Astrocyte (in vitro differentiated cells and primary cell): ENCODE data around the gene PELI2. TPM values are rescaled to one million over a fixed set of nuclear protein-coding genes. Genes with fewer than 3 reads are reported as not detected.

Experiments used
- DNase-seq: peaks from one replicate; pipeline ENCODE4 v3.0.0-alpha.2; 2010; ENCODE audit warnings: low read depth
- FAIRE-seq: peaks from 2 replicates; lab custom pipeline; 2011; peaks lifted over from hg19 to GRCh38; lab: Jason Lieb, UNC
- H2AFZ ChIP-seq: 2 replicates; pipeline ENCODE4 v1.6.0; 2012; ENCODE audit warnings: low read depth, low read length, inconsistent platforms
- H3K27ac ChIP-seq: 2 replicates; pipeline ENCODE4 v1.5.1; 2011; ENCODE audit warnings: low read depth, low read length, inconsistent platforms
- H3K27me3 ChIP-seq: 2 replicates; pipeline ENCODE4 v1.6.0; 2011; ENCODE audit warnings: low read length, inconsistent platforms; ENCODE audit not compliant: insufficient read depth
- H3K36me3 ChIP-seq: 2 replicates; pipeline ENCODE4 v1.5.1; 2011; ENCODE audit warnings: low read length, inconsistent platforms; ENCODE audit not compliant: insufficient read depth
- H3K4me1 ChIP-seq: 2 replicates; pipeline ENCODE4 v1.5.1; 2011; ENCODE audit warnings: low read length, inconsistent platforms; ENCODE audit not compliant: insufficient read depth
- H3K4me2 ChIP-seq: 2 replicates; pipeline ENCODE4 v1.6.0; 2012; ENCODE audit warnings: low read length, inconsistent platforms
- H3K4me3 ChIP-seq: 2 replicates; pipeline ENCODE4 v1.5.1; 2011; ENCODE audit warnings: low read depth, mild to moderate bottlenecking, low read length, inconsistent platforms; ENCODE audit not compliant: insufficient read depth
- H3K79me2 ChIP-seq: 2 replicates; pipeline ENCODE4 v1.6.0; 2012; ENCODE audit warnings: mild to moderate bottlenecking, low read length, inconsistent platforms; ENCODE audit not compliant: insufficient read depth
- H3K9ac ChIP-seq: 2 replicates; pipeline ENCODE4 v1.6.0; 2012; ENCODE audit warnings: mild to moderate bottlenecking, low read length, inconsistent platforms
- H3K9me3 ChIP-seq: 2 replicates; pipeline ENCODE4 v1.5.1; 2012; ENCODE audit warnings: low read depth, mild to moderate bottlenecking, low read length, inconsistent platforms; ENCODE audit not compliant: insufficient read depth
- H4K20me1 ChIP-seq: 2 replicates; pipeline ENCODE4 v1.6.0; 2012; ENCODE audit warnings: low read length, inconsistent platforms; ENCODE audit not compliant: insufficient read depth
- H3K27ac Mint-ChIP-seq: one replicate; pipeline ENCODE4 v1.8.0; 2021; ENCODE audit warnings: mild to moderate bottlenecking, mixed read lengths; ENCODE audit not compliant: unreplicated experiment
- H3K27me3 Mint-ChIP-seq: one replicate; pipeline ENCODE4 v1.8.0; 2021; ENCODE audit warnings: low read depth, mixed read lengths; ENCODE audit not compliant: unreplicated experiment
- H3K36me3 Mint-ChIP-seq: one replicate; pipeline ENCODE4 v1.8.0; 2021; ENCODE audit warnings: low read depth, mixed read lengths; ENCODE audit not compliant: unreplicated experiment
- H3K4me1 Mint-ChIP-seq: one replicate; pipeline ENCODE4 v1.8.0; 2021; ENCODE audit warnings: low read depth, mixed read lengths; ENCODE audit not compliant: unreplicated experiment
- H3K4me3 Mint-ChIP-seq: one replicate; pipeline ENCODE4 v1.8.0; 2021; ENCODE audit warnings: mild to moderate bottlenecking, moderate library complexity, mixed read lengths; ENCODE audit not compliant: unreplicated experiment
- H3K9me3 Mint-ChIP-seq: one replicate; pipeline ENCODE4 v1.8.0; 2021; ENCODE audit warnings: mild to moderate bottlenecking, mixed read lengths; ENCODE audit not compliant: unreplicated experiment
- EZH2 ChIP-seq: IDR thresholded peaks from 2 replicates; pipeline ENCODE4 v1.6.1; 2012; ENCODE audit warnings: mild to moderate bottlenecking, low read length, inconsistent platforms; ENCODE audit not compliant: insufficient read depth
- total RNA-seq: library from RNA; stranded (reverse); gene quantifications from 2 replicates; pipeline ENCODE4 v1.2.1, GENCODE V29; 2021
- TF ChIP-seq, protein P1 (sequence below): IDR thresholded peaks from 2 replicates; pipeline ENCODE4 v1.5.1; 2011; ENCODE audit warnings: low read depth, mild to moderate bottlenecking, inconsistent platforms, low read length, moderate library complexity; ENCODE audit not compliant: insufficient read depth

The PELI2 gene
- total RNA-seq, 1 donor from 2014 or later: 5.3 TPM

DNA sequence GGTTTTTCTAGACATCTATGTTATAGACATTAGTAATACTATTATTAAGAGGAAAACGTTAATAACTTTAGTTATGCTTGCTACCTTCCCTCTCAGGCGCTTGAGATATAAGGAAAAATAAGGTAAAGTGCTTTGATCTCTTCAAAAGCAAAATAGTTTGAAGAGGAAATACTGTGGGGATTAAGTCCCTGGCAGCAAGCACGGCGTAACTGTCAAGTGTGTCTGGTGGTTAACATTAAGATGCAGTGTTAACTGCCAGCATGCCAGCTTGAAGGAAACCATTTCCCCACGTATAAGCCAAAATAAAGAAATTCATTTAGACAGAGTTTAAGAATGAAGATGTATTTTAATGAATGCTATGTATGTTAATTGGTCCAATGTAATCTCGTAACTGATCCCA lies 31.8 kb downstream of the PELI2 start:
- Histone ChIP-seq H3K27ac (no peak overlapping the region), H3K9ac (no peak overlapping the region), H3K79me2 (peaks cover 30% of the 10 kb centered on the region), H3K4me3 (no peak overlapping the region), H3K27me3 (no peaks in the 10 kb centered on the region), H2AFZ (no peak overlapping the region), H3K4me2 (no peak overlapping the region), H3K4me1 (peaks cover 9% of the 10 kb centered on the region), H3K9me3 (no peaks in the 10 kb centered on the region), H4K20me1 (peaks cover 12% of the 10 kb centered on the region), H3K36me3 (no peaks in the 10 kb centered on the region)
- DNase-seq: no peak
- TF ChIP-seq EZH2: no peak
- TF ChIP-seq, protein P1, sequence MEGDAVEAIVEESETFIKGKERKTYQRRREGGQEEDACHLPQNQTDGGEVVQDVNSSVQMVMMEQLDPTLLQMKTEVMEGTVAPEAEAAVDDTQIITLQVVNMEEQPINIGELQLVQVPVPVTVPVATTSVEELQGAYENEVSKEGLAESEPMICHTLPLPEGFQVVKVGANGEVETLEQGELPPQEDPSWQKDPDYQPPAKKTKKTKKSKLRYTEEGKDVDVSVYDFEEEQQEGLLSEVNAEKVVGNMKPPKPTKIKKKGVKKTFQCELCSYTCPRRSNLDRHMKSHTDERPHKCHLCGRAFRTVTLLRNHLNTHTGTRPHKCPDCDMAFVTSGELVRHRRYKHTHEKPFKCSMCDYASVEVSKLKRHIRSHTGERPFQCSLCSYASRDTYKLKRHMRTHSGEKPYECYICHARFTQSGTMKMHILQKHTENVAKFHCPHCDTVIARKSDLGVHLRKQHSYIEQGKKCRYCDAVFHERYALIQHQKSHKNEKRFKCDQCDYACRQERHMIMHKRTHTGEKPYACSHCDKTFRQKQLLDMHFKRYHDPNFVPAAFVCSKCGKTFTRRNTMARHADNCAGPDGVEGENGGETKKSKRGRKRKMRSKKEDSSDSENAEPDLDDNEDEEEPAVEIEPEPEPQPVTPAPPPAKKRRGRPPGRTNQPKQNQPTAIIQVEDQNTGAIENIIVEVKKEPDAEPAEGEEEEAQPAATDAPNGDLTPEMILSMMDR: no peak
- Mint-ChIP-seq H3K4me3 (no peak overlapping the region), H3K4me1 (peaks cover 27% of the 10 kb centered on the region), H3K36me3 (no peaks in the 10 kb centered on the region), H3K9me3 (no peaks in the 10 kb centered on the region), H3K27ac (no peak overlapping the region), H3K27me3 (no peaks in the 10 kb centered on the region)
- no peak for FAIRE-seq

DNA sequence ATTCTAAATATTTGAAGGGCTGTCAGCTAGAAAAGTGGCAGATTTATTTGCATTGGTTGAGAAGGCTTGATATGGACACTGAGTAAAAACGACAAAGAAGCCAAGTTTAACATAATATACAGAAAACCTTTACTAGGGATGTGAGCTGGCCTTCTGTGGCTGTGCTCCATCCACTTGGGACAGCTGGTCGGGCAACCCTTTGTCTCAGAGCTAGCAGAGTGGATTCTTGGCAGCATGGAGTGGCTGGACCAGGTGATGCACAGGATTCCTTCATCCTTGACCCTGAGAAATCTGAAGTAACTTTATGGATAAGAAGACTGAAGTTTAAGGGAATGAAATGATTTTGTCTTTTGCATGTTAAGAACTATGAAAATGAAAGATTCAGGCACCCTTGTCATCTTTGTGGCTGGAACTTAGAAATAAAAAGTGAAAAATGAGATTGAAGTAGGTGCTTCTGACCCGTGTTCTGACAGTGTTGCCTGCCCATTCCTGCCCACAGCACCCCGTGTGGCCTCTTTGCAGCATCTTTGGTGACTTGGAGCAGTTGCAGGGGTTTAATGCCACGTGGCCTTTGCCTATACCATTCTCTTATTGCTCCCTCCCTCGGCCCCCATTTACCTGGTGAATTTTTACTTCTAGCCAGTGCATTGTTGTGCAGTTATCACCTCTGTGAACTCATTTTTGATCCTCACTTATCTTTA lies 32.6 kb downstream of the PELI2 start:
- peaks cover 30% of the 10 kb centered on the region for H3K79me2 ChIP-seq
- peaks cover 12% of the 10 kb centered on the region for H4K20me1 ChIP-seq
- no peaks in the 10 kb centered on the region for H3K27me3 ChIP-seq
- no peak overlapping the region for H3K27ac ChIP-seq
- H3K36me3 ChIP-seq: no peaks in the 10 kb centered on the region
- H3K4me3 Mint-ChIP-seq: no peak overlapping the region
- H3K4me1 ChIP-seq: peaks cover 7% of the 10 kb centered on the region
- H3K36me3 Mint-ChIP-seq: no peaks in the 10 kb centered on the region
- no peaks in the 10 kb centered on the region for H3K9me3 ChIP-seq
- DNase-seq (no peak), FAIRE-seq (no peak)
- H3K27me3 Mint-ChIP-seq: no peaks in the 10 kb centered on the region
- H2AFZ ChIP-seq: no peak overlapping the region
- no peak overlapping the region for H3K4me3 ChIP-seq
- TF ChIP-seq EZH2: no peak
- no peak overlapping the region for H3K4me2 ChIP-seq
- no peaks in the 10 kb centered on the region for H3K9me3 Mint-ChIP-seq
- no peak overlapping the region for H3K9ac ChIP-seq
- H3K4me1 Mint-ChIP-seq: peaks cover 25% of the 10 kb centered on the region
- H3K27ac Mint-ChIP-seq: no peak overlapping the region

DNA sequence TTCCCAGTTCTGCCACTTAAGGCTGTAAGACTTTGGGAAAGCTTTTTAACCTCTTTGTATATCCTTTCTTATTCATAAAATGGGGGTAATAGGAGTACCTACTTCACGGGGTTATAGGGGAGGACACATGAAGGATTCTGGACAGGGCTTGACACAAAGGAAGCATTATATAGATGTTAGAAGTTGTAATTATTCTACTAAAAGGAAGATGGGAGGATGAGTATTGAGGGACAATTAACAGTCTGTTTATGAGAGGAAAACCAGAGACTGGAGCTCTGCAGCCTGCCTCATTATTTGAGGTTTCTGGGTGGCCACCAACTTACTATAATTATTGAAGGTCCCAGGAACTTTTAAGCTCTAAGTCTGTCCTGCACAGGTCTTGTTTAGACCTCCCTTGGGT lies 34.0 kb downstream of the PELI2 start:
- Mint-ChIP-seq H3K27ac (no peak overlapping the region), H3K9me3 (no peaks in the 10 kb centered on the region), H3K4me1 (peaks cover 20% of the 10 kb centered on the region), H3K36me3 (no peaks in the 10 kb centered on the region), H3K4me3 (no peak overlapping the region), H3K27me3 (no peaks in the 10 kb centered on the region)
- Histone ChIP-seq H3K4me1 (no peaks in the 10 kb centered on the region), H2AFZ (no peak overlapping the region), H3K4me2 (no peak overlapping the region), H3K9me3 (no peaks in the 10 kb centered on the region), H3K79me2 (peaks cover 30% of the 10 kb centered on the region), H4K20me1 (peaks cover 12% of the 10 kb centered on the region), H3K27me3 (no peaks in the 10 kb centered on the region), H3K9ac (no peak overlapping the region), H3K4me3 (no peak overlapping the region), H3K27ac (no peak overlapping the region), H3K36me3 (no peaks in the 10 kb centered on the region)
- no peak for FAIRE-seq
- no peak for TF ChIP-seq EZH2
- TF ChIP-seq, protein P1: no peak
- DNase-seq: no peak
